Adrenal gland (tissue), 12 donors: Measurements from ENCODE around the gene CSRP1. TPM values are rescaled to one million over a fixed set of nuclear protein-coding genes. Genes with fewer than 3 reads are reported as not detected.

Source experiments
- DNase-seq, 7 donors: peaks; one replicate each; pipeline ENCODE4 v3.0.0-alpha.2; 2019 to 2020
- H3K27ac ChIP-seq, 5 donors: fragments of 200-600 bp; sonication (generic) in 4 of 5; 1 replicate in 3 of 5; 2 replicates in 2 of 5; pipeline versions ENCODE4 v1.5.1 to v1.8.0; 2016 to 2020; ENCODE audit warnings: mild to moderate bottlenecking in 1 of 5
- H3K27me3 ChIP-seq: fragments of 200-600 bp; 2 replicates; pipeline ENCODE4 v1.8.0; 2021
- H3K36me3 ChIP-seq, 2 donors: fragments of 200-600 bp; replicated peaks in 1 of 2; 1 replicate in 1 of 2; 2 replicates in 1 of 2; pipeline versions ENCODE4 v1.5.1 to v1.8.0; 2018 to 2022
- H3K4me1 ChIP-seq, 2 donors: fragments of 200-600 bp; replicated peaks in 1 of 2; 1 replicate in 1 of 2; 2 replicates in 1 of 2; pipeline versions ENCODE4 v1.5.1 to v1.8.0; 2018 to 2021
- H3K4me3 ChIP-seq, 4 donors: fragments of 200-600 bp; sonication (generic) in 3 of 4; one replicate each; pipeline ENCODE4 v1.5.1; 2016 to 2018
- H3K9me3 ChIP-seq, 3 donors: fragments of 200-600 bp; sonication (generic) in 1 of 3; replicated peaks in 1 of 3; 1 replicate in 2 of 3; 2 replicates in 1 of 3; pipeline versions ENCODE4 v1.5.1 to v1.8.0; 2016 to 2021
- CTCF ChIP-seq, 6 experiments: fragments of 450-650 bp in 4 of 6; fragments of 200-600 bp in 2 of 6; sonication (generic) in 1 of 6; IDR thresholded peaks; 1 replicate in 5 of 6; 2 replicates in 1 of 6; pipeline versions ENCODE4 v1.5.1 to v1.8.0; 2016 to 2021; ENCODE audit warnings: antibody characterized with exemption in 6 of 6, mild to moderate bottlenecking in 2 of 6, moderate library complexity in 1 of 6
- POLR2A ChIP-seq, 2 donors: fragments of 450-650 bp; IDR thresholded peaks; one replicate each; pipeline ENCODE4 v1.6.1; 2017; ENCODE audit warnings: antibody characterized with exemption in 2 of 2, mild to moderate bottlenecking in 2 of 2, moderate library complexity in 1 of 2
- WGBS, 4 donors: extraction: QIAGEN DNeasy Blood & Tissue Kit in 2 of 4; methylation state at CpG; one replicate each; pipeline versions ENCODE4 v1.1.5 to v1.1.7; 2013 to 2017; 5-methylcytosine and 5-hydroxymethylcytosine counted together
- intact Hi-C, 2 donors: fragments of 100-400 bp; cut with DNase I; formaldehyde crosslinking; loops; one replicate each; pipeline versions ENCODE4 v1.14.1 to v1.15.0; 2022 to 2023
- polyA plus RNA-seq, 3 donors: library from polyadenylated mRNA; stranded (reverse); fragments of 200-250 nt in 2 of 3; fragments of 350-450 nt in 1 of 3; fragmentation: Illumina TruSeq in 1 of 3; extraction: RNeasy Lipid Tissue Mini Kit (QIAGEN cat#74804) in 1 of 3; gene quantifications; one replicate each; pipeline ENCODE4 v1.2.3, GENCODE V29; 2013 to 2014
- total RNA-seq, 9 donors: library from RNA; depleted of rRNA in 4 of 9; stranded (reverse); fragments of >200 nt in 4 of 9; fragments of 120-200 nt in 1 of 9; fragmentation: NEBNext Ultra II Directional in 1 of 9; extraction: Animal tissue kit (Norgen Biotek cat#: 25700) in 1 of 9; gene quantifications; one replicate each; pipeline versions ENCODE4 v1.1.0 to v1.2.4, GENCODE V29; 2013 to 2023
- donor health status: healthy with polysubstance abuse.
- donor health status: Bipolar disorder and iron deficiency.
- donor health status: DM: yes; HTN: yes; CAD: no.
- donor health status: DM: no; HTN: no; CAD: no.
- donor health status: DM: no; HTN: no; CAD: no.
- donor health status: DM: yes; HTN: yes; CAD: no.

Gene CSRP1
- total and polyA plus RNA-seq, 12 donors, result 30.5 to 470 (median 138) TPM

DNA sequence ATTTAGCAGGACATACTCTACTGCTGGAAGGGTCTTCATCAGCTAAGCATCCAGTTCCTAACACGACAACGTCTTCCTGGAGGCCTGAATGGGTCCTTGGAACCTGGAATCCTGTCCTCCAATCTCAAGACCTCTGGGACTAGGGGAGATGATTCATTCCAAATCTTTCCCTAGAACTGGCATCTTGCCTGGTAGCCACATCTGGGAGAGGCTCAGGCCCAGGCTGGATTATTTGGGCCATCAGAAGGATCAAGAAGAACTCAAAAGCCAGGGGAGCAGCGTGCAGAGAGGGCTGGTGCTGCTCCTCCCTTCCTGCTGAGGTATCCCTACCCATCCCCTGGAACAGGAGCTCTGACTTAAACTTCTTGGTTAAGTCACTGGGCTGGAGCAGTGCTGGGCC lies 35.2 kb downstream of the CSRP1 start:
- Histone ChIP-seq H3K36me3 (no peaks in the 10 kb centered on the region), H3K4me1 (peaks cover 4 to 8% of the 10 kb centered on the region in 2 donors), H3K27me3 (no peaks in the 10 kb centered on the region), H3K9me3 (no peaks in the 10 kb centered on the region), H3K27ac (no peak overlapping the region), H3K4me3 (no peak overlapping the region)
- peak in 5 of 7 donors; percentile 32 to 59 (median 48) for DNase-seq
- WGBS, 4 donors, result 51 to 74% (median 59%) methylated on average over 3 of the region's 3 CpGs
- TF ChIP-seq CTCF (IDR thresholded peaks at IDR 0.05) (no peak), POLR2A (IDR thresholded peaks at IDR 0.05) (no peak)
- intact Hi-C loops, result no loop called here

- 63 to 86% (median 80%) methylated on average over 3 to 4 of the region's 4 CpGs for WGBS, 4 donors
- Histone ChIP-seq H3K9me3 (no peaks in the 10 kb centered on the region), H3K4me1 (peaks cover 7 to 15% of the 10 kb centered on the region in 2 donors), H3K36me3 (peaks cover 0 to 6% of the 10 kb centered on the region in 2 donors), H3K4me3 (no peak overlapping the region), H3K27me3 (no peaks in the 10 kb centered on the region), H3K27ac (no peak overlapping the region)
- intact Hi-C loops, result no loop called here
- no peak for DNase-seq
- TF ChIP-seq POLR2A (IDR thresholded peaks at IDR 0.05), result no peak
- TF ChIP-seq CTCF (IDR thresholded peaks at IDR 0.05), result no peak
Observed at GRCh38 chr1:201470581-201470980, 36.3 kb downstream of the CSRP1 start.

DNA sequence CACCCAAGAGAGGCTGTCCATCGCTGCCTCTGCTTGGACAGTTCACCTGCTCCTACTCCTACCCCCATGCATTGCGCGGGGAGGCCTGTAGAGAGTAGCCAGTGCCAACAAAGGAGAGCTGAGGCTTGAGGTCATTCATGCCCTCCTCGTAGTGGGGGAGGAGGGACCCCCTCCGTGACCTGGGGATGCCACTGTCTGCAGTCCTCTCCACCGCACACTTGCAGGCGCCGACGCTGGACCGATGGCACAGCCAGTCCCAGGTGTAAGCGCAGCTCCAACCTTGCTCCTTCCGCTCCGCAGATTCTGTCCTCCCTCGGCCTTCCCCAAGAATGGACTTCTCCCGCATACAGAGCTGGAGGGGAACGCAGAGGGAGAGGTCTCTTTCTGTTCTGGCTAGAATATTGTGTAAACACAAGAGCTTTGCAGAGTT lies 37.3 kb downstream of the CSRP1 start:
- Histone ChIP-seq H3K27me3 (no peaks in the 10 kb centered on the region), H3K27ac (peak overlapping the region in 4 of 5 donors; percentile 58 to 96 (median 81)), H3K4me3 (peak overlapping the region in 2 of 4 donors; percentile 48 to 79), H3K4me1 (peaks cover 7 to 15% of the 10 kb centered on the region in 2 donors), H3K9me3 (no peaks in the 10 kb centered on the region), H3K36me3 (peaks cover 0 to 15% of the 10 kb centered on the region in 2 donors)
- intact Hi-C loops, result no loop called here
- no peak for DNase-seq
- TF ChIP-seq CTCF (IDR thresholded peaks at IDR 0.05), result no peak
- TF ChIP-seq POLR2A (IDR thresholded peaks at IDR 0.05), result no peak
- 49 to 61% (median 56%) methylated on average over 10 to 16 of the region's 16 CpGs for WGBS, 4 donors

- no peaks in the 10 kb centered on the region for H3K27me3 ChIP-seq
- intact Hi-C loops, result no loop called here
- peak within 1 kb of the TSS; percentile 25 to 79 (median 48) for H3K4me3 ChIP-seq
- peak; percentile 80 to 93 (median 87) for DNase-seq
- 0 to 2% (median 1%) methylated on average over 7 to 76 of the region's 76 CpGs for WGBS, 4 donors
- H3K9me3 ChIP-seq, result no peaks in the 10 kb centered on the region
- H3K4me1 ChIP-seq, result peaks cover 7 to 15% of the 10 kb centered on the region in 2 donors
- TF ChIP-seq POLR2A (IDR thresholded peaks at IDR 0.05) (peak; percentile 78 to 87), CTCF (IDR thresholded peaks at IDR 0.05) (peak in 1 of 6 experiments; percentile 18)
- H3K27ac ChIP-seq, result peak within 1 kb of the TSS in 4 of 5 donors; percentile 58 to 96 (median 81)
- peaks cover 0 to 16% of the 10 kb centered on the region in 2 donors for H3K36me3 ChIP-seq
Observed at GRCh38 chr1:201468844-201469644, 37.9 kb downstream of the CSRP1 start, which contains the start of gene PHLDA3. PHLDA3 (minus strand) TSS chr1:201469188; CDS start chr1:201468786, 402 bp downstream.
